ENCODE data around the gene TMEM237. TPM values are rescaled to one million over a fixed set of nuclear protein-coding genes. Genes with fewer than 3 reads are reported as not detected.

TMEM237 gene
- total RNA-seq, 1 donor from 2014 or later = 8.4 TPM

GRCh38 chr2:201580486-201580885, 62.8 kb downstream of the TMEM237 start:
- no peak overlapping the region for H3K4me3 ChIP-seq
- no peak overlapping the region for H3K27ac ChIP-seq
- intact Hi-C loops (cut with DNase I) = no loop called here
- H3K4me1 ChIP-seq = no peaks in the 10 kb centered on the region
- no peaks in the 10 kb centered on the region for H3K36me3 ChIP-seq
- TF ChIP-seq CTCF (IDR thresholded peaks at IDR 0.05) = no peak
- no peak for DNase-seq (ENCODE audit: low spot score in 2 of 2)
- no peaks in the 10 kb centered on the region for H3K27me3 ChIP-seq
- no peaks in the 10 kb centered on the region for H3K9me3 ChIP-seq

GRCh38 chr2:201579536-201579935, 63.8 kb downstream of the TMEM237 start:
- H3K4me3 ChIP-seq = no peak overlapping the region
- no peak overlapping the region for H3K27ac ChIP-seq
- no peaks in the 10 kb centered on the region for H3K4me1 ChIP-seq
- no peaks in the 10 kb centered on the region for H3K9me3 ChIP-seq
- no peaks in the 10 kb centered on the region for H3K27me3 ChIP-seq
- DNase-seq (ENCODE audit: low spot score in 2 of 2) = no peak
- intact Hi-C loops (cut with DNase I) = no loop called here
- H3K36me3 ChIP-seq = no peaks in the 10 kb centered on the region
- TF ChIP-seq CTCF (IDR thresholded peaks at IDR 0.05) = no peak

GRCh38 chr2:201575971-201576370, 67.3 kb downstream of the TMEM237 start:
- intact Hi-C loops (cut with DNase I) = no loop called here
- no peak overlapping the region for H3K4me3 ChIP-seq
- DNase-seq (ENCODE audit: low spot score in 2 of 2) = no peak
- no peak for TF ChIP-seq CTCF (IDR thresholded peaks at IDR 0.05)
- no peak overlapping the region for H3K27ac ChIP-seq
- H3K27me3 ChIP-seq = no peaks in the 10 kb centered on the region
- no peaks in the 10 kb centered on the region for H3K4me1 ChIP-seq
- H3K9me3 ChIP-seq = no peaks in the 10 kb centered on the region
- H3K36me3 ChIP-seq = no peaks in the 10 kb centered on the region

GRCh38 chr2:201574766-201575165, 68.5 kb downstream of the TMEM237 start:
- no peak overlapping the region for H3K4me3 ChIP-seq
- H3K27me3 ChIP-seq = no peaks in the 10 kb centered on the region
- DNase-seq (ENCODE audit: low spot score in 2 of 2) = no peak
- no peaks in the 10 kb centered on the region for H3K4me1 ChIP-seq
- TF ChIP-seq CTCF (IDR thresholded peaks at IDR 0.05) = no peak
- H3K36me3 ChIP-seq = no peaks in the 10 kb centered on the region
- H3K27ac ChIP-seq = no peak overlapping the region
- H3K9me3 ChIP-seq = no peaks in the 10 kb centered on the region
- intact Hi-C loops (cut with DNase I) = no loop called here

- Histone ChIP-seq H3K9me3 (no peaks in the 10 kb centered on the region), H3K36me3 (no peaks in the 10 kb centered on the region), H3K4me1 (no peaks in the 10 kb centered on the region), H3K4me3 (no peak overlapping the region), H3K27me3 (no peaks in the 10 kb centered on the region), H3K27ac (no peak overlapping the region)
- DNase-seq (ENCODE audit: low spot score in 2 of 2) = no peak
- no peak for TF ChIP-seq CTCF (IDR thresholded peaks at IDR 0.05)
- intact Hi-C loops (cut with DNase I) = no loop called here
These were observed 70.3 kb downstream of the TMEM237 start for GRCh38 chr2:201572846-201573508.

Other genes starting within 250 kb of the TMEM237 start
- 40.3 TPM for gene TRAK2, start 192.0 kb downstream of the TMEM237 start, total RNA-seq
- gene STRADB, start 191.8 kb downstream of the TMEM237 start, total RNA-seq = 22.8 TPM
- not detected for gene MPP4, start 55.1 kb upstream of the TMEM237 start, total RNA-seq
- 6.5 TPM for gene ALS2, start 137.4 kb upstream of the TMEM237 start, total RNA-seq
- gene CDK15, start 163.0 kb upstream of the TMEM237 start, total RNA-seq = 1.5 TPM